HepG2 (cell line): ENCODE measurements around the gene KCNAB1.

Experiments used
- CBX1 ChIP-seq: IDR thresholded peaks from one replicate; pipeline ENCODE4 v1.6.1; 2016; ENCODE audit warnings: antibody characterized with exemption, low read depth
- GABPA ChIP-seq, 2 experiments: IDR thresholded peaks; 2 replicates each; pipeline ENCODE4 v1.6.1; 2011 to 2016; ENCODE audit warnings: low read depth in 2 of 2, low read length in 1 of 2, missing biosample characterization in 1 of 2, missing genetic modification characterization in 1 of 2
- SRF ChIP-seq: IDR thresholded peaks from 2 replicates; pipeline ENCODE4 v1.6.1; 2011; ENCODE audit warnings: mild to moderate bottlenecking, low read depth, low read length, moderate library complexity
- TF ChIP-seq, protein P1 (sequence below): sonication (generic); formaldehyde crosslinking; IDR thresholded peaks from 2 replicates; pipeline ENCODE4 v1.8.1; 2023; ENCODE audit warnings: mild to moderate bottlenecking, inconsistent platforms, moderate library complexity, missing genetic modification reagents, borderline replicate concordance
- TF ChIP-seq, protein P2 (sequence below): sonication (generic); formaldehyde crosslinking; IDR thresholded peaks from 2 replicates; pipeline ENCODE4 v1.5.0; 2020; ENCODE audit warnings: mild to moderate bottlenecking, missing genetic modification reagents, moderate library complexity

DNA sequence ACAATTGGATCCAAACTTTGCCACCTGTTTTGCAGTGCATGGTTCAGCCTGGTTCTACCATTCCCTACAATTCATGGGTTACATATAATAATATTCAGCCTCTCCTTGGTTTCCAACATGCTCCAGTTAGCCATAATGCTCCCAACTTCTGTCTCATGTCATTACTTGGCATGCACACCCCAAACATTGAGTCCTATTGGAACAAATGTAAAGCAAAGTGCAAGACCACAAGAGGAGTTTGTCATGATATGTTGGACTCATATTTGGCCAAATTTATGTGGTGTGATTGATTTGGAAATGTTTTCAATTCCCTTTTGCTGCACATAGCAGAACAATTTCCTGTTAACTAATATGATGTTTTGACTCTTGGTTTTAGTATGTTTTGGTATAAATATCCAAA is 50.2 kb downstream of the KCNAB1 start:
- TF ChIP-seq SRF (no peak), GABPA (IDR thresholded peaks at IDR 0.05; ENCODE audit: low read depth, low read length) (no peak), GABPA (CRISPR knock-in tag; IDR thresholded peaks at IDR 0.05; ENCODE audit: low read depth) (no peak), CBX1 (no peak)
- TF ChIP-seq, protein P1, sequence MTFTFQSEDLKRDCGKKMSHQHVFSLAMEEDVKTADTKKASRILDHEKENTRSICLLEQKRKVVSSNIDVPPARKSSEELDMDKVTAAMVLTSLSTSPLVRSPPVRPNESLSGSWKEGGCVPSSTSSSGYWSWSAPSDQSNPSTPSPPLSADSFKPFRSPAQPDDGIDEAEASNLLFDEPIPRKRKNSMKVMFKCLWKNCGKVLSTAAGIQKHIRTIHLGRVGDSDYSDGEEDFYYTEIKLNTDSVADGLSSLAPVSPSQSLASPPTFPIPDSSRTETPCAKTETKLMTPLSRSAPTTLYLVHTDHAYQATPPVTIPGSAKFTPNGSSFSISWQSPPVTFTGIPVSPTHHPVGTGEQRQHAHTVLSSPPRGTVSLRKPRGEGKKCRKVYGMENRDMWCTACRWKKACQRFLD (CRISPR knock-in tag), result no peak
- TF ChIP-seq, protein P2, sequence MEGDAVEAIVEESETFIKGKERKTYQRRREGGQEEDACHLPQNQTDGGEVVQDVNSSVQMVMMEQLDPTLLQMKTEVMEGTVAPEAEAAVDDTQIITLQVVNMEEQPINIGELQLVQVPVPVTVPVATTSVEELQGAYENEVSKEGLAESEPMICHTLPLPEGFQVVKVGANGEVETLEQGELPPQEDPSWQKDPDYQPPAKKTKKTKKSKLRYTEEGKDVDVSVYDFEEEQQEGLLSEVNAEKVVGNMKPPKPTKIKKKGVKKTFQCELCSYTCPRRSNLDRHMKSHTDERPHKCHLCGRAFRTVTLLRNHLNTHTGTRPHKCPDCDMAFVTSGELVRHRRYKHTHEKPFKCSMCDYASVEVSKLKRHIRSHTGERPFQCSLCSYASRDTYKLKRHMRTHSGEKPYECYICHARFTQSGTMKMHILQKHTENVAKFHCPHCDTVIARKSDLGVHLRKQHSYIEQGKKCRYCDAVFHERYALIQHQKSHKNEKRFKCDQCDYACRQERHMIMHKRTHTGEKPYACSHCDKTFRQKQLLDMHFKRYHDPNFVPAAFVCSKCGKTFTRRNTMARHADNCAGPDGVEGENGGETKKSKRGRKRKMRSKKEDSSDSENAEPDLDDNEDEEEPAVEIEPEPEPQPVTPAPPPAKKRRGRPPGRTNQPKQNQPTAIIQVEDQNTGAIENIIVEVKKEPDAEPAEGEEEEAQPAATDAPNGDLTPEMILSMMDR (CRISPR knock-in tag), result no peak
